Astrocyte (in vitro differentiated cells and primary cell): ENCODE data around the gene DDX17. TPM values are rescaled to one million over a fixed set of nuclear protein-coding genes. Genes with fewer than 3 reads are reported as not detected.

Source experiments
- DNase-seq: peaks from one replicate; pipeline ENCODE4 v3.0.0-alpha.2; 2010; ENCODE audit warnings: low read depth
- FAIRE-seq: peaks from 2 replicates; lab custom pipeline; 2011; peaks lifted over from hg19 to GRCh38; lab: Jason Lieb, UNC
- H2AFZ ChIP-seq: 2 replicates; pipeline ENCODE4 v1.6.0; 2012; ENCODE audit warnings: low read depth, low read length, inconsistent platforms
- H3K27ac ChIP-seq: 2 replicates; pipeline ENCODE4 v1.5.1; 2011; ENCODE audit warnings: low read depth, low read length, inconsistent platforms
- H3K27me3 ChIP-seq: 2 replicates; pipeline ENCODE4 v1.6.0; 2011; ENCODE audit warnings: low read length, inconsistent platforms; ENCODE audit not compliant: insufficient read depth
- H3K36me3 ChIP-seq: 2 replicates; pipeline ENCODE4 v1.5.1; 2011; ENCODE audit warnings: low read length, inconsistent platforms; ENCODE audit not compliant: insufficient read depth
- H3K4me1 ChIP-seq: 2 replicates; pipeline ENCODE4 v1.5.1; 2011; ENCODE audit warnings: low read length, inconsistent platforms; ENCODE audit not compliant: insufficient read depth
- H3K4me2 ChIP-seq: 2 replicates; pipeline ENCODE4 v1.6.0; 2012; ENCODE audit warnings: low read length, inconsistent platforms
- H3K4me3 ChIP-seq: 2 replicates; pipeline ENCODE4 v1.5.1; 2011; ENCODE audit warnings: low read depth, mild to moderate bottlenecking, low read length, inconsistent platforms; ENCODE audit not compliant: insufficient read depth
- H3K79me2 ChIP-seq: 2 replicates; pipeline ENCODE4 v1.6.0; 2012; ENCODE audit warnings: mild to moderate bottlenecking, low read length, inconsistent platforms; ENCODE audit not compliant: insufficient read depth
- H3K9ac ChIP-seq: 2 replicates; pipeline ENCODE4 v1.6.0; 2012; ENCODE audit warnings: mild to moderate bottlenecking, low read length, inconsistent platforms
- H3K9me3 ChIP-seq: 2 replicates; pipeline ENCODE4 v1.5.1; 2012; ENCODE audit warnings: low read depth, mild to moderate bottlenecking, low read length, inconsistent platforms; ENCODE audit not compliant: insufficient read depth
- H4K20me1 ChIP-seq: 2 replicates; pipeline ENCODE4 v1.6.0; 2012; ENCODE audit warnings: low read length, inconsistent platforms; ENCODE audit not compliant: insufficient read depth
- H3K27ac Mint-ChIP-seq: one replicate; pipeline ENCODE4 v1.8.0; 2021; ENCODE audit warnings: mild to moderate bottlenecking, mixed read lengths; ENCODE audit not compliant: unreplicated experiment
- H3K27me3 Mint-ChIP-seq: one replicate; pipeline ENCODE4 v1.8.0; 2021; ENCODE audit warnings: low read depth, mixed read lengths; ENCODE audit not compliant: unreplicated experiment
- H3K36me3 Mint-ChIP-seq: one replicate; pipeline ENCODE4 v1.8.0; 2021; ENCODE audit warnings: low read depth, mixed read lengths; ENCODE audit not compliant: unreplicated experiment
- H3K4me1 Mint-ChIP-seq: one replicate; pipeline ENCODE4 v1.8.0; 2021; ENCODE audit warnings: low read depth, mixed read lengths; ENCODE audit not compliant: unreplicated experiment
- H3K4me3 Mint-ChIP-seq: one replicate; pipeline ENCODE4 v1.8.0; 2021; ENCODE audit warnings: mild to moderate bottlenecking, moderate library complexity, mixed read lengths; ENCODE audit not compliant: unreplicated experiment
- H3K9me3 Mint-ChIP-seq: one replicate; pipeline ENCODE4 v1.8.0; 2021; ENCODE audit warnings: mild to moderate bottlenecking, mixed read lengths; ENCODE audit not compliant: unreplicated experiment
- CTCF ChIP-seq: IDR thresholded peaks from 2 replicates; pipeline ENCODE4 v1.5.1; 2011; ENCODE audit warnings: low read depth, mild to moderate bottlenecking, inconsistent platforms, low read length, moderate library complexity; ENCODE audit not compliant: insufficient read depth
- EZH2 ChIP-seq: IDR thresholded peaks from 2 replicates; pipeline ENCODE4 v1.6.1; 2012; ENCODE audit warnings: mild to moderate bottlenecking, low read length, inconsistent platforms; ENCODE audit not compliant: insufficient read depth
- total RNA-seq: library from RNA; stranded (reverse); gene quantifications from 2 replicates; pipeline ENCODE4 v1.2.1, GENCODE V29; 2021

The DDX17 gene
- total RNA-seq, 1 donor from 2014 or later, result 258 TPM

GRCh38 chr22:38435965-38436364 lies 70.1 kb downstream of the DDX17 start:
- FAIRE-seq, result no peak
- TF ChIP-seq CTCF (no peak), EZH2 (no peak)

GRCh38 chr22:38435010-38435409 lies 71.1 kb downstream of the DDX17 start:
- H3K36me3 ChIP-seq, result no peaks in the 10 kb centered on the region
- H3K79me2 ChIP-seq, result no peaks in the 10 kb centered on the region
- H3K36me3 Mint-ChIP-seq, result no peaks in the 10 kb centered on the region
- H4K20me1 ChIP-seq, result no peaks in the 10 kb centered on the region
- no peak overlapping the region for H3K4me3 Mint-ChIP-seq
- H3K4me3 ChIP-seq, result no peak overlapping the region
- no peak overlapping the region for H2AFZ ChIP-seq
- H3K27me3 Mint-ChIP-seq, result peaks cover 20% of the 10 kb centered on the region
- FAIRE-seq, result no peak
- H3K9me3 Mint-ChIP-seq, result no peaks in the 10 kb centered on the region
- H3K27ac Mint-ChIP-seq, result no peak overlapping the region
- no peak overlapping the region for H3K4me2 ChIP-seq
- H3K27ac ChIP-seq, result no peak overlapping the region
- no peaks in the 10 kb centered on the region for H3K9me3 ChIP-seq
- TF ChIP-seq EZH2 (no peak), CTCF (no peak)
- peaks cover 3% of the 10 kb centered on the region for H3K4me1 ChIP-seq
- no peak overlapping the region for H3K9ac ChIP-seq
- H3K27me3 ChIP-seq, result no peaks in the 10 kb centered on the region
- peaks cover 4% of the 10 kb centered on the region for H3K4me1 Mint-ChIP-seq
- no peak for DNase-seq

More at GRCh38 chr22:38435965-38436364, 70.1 kb downstream of the DDX17 start:
- Histone ChIP-seq H3K9ac (no peak overlapping the region), H3K27me3 (no peaks in the 10 kb centered on the region), H3K27ac (no peak overlapping the region), H3K4me1 (peaks cover 3% of the 10 kb centered on the region), H2AFZ (no peak overlapping the region), H3K4me2 (no peak overlapping the region), H4K20me1 (no peaks in the 10 kb centered on the region), H3K79me2 (no peaks in the 10 kb centered on the region), H3K4me3 (no peak overlapping the region), H3K9me3 (no peaks in the 10 kb centered on the region), H3K36me3 (no peaks in the 10 kb centered on the region)
- Mint-ChIP-seq H3K36me3 (no peaks in the 10 kb centered on the region), H3K4me3 (no peak overlapping the region), H3K4me1 (peaks cover 4% of the 10 kb centered on the region), H3K27ac (no peak overlapping the region), H3K9me3 (peaks cover 1% of the 10 kb centered on the region), H3K27me3 (peaks cover 27% of the 10 kb centered on the region)
- no peak for DNase-seq

GRCh38 chr22:38433871-38434270 lies 72.2 kb downstream of the DDX17 start:
- DNase-seq, result no peak

More at GRCh38 chr22:38433871-38434270, 72.2 kb downstream of the DDX17 start:
- H3K36me3 Mint-ChIP-seq, result no peaks in the 10 kb centered on the region
- TF ChIP-seq CTCF (no peak), EZH2 (no peak)
- no peaks in the 10 kb centered on the region for H3K9me3 Mint-ChIP-seq
- Histone ChIP-seq H3K9me3 (no peaks in the 10 kb centered on the region), H3K79me2 (no peaks in the 10 kb centered on the region), H3K4me3 (no peak overlapping the region), H3K36me3 (no peaks in the 10 kb centered on the region), H2AFZ (no peak overlapping the region), H3K4me1 (peaks cover 3% of the 10 kb centered on the region), H3K4me2 (no peak overlapping the region), H3K9ac (no peak overlapping the region), H4K20me1 (no peaks in the 10 kb centered on the region), H3K27me3 (no peaks in the 10 kb centered on the region), H3K27ac (no peak overlapping the region)
- no peak overlapping the region for H3K4me3 Mint-ChIP-seq
- peaks cover 4% of the 10 kb centered on the region for H3K4me1 Mint-ChIP-seq
- peaks cover 19% of the 10 kb centered on the region for H3K27me3 Mint-ChIP-seq
- FAIRE-seq, result no peak
- no peak overlapping the region for H3K27ac Mint-ChIP-seq

Other genes starting within 250 kb of the DDX17 start
- 109 and 114 TPM in 2 replicates for gene TMEM184B, start 233.3 kb downstream of the DDX17 start, total RNA-seq
- 157 and 171 TPM in 2 replicates for gene CSNK1E, start 188.9 kb downstream of the DDX17 start, total RNA-seq
- gene KCNJ4, start 51.1 kb downstream of the DDX17 start, total RNA-seq, result 0.19 and 0.30 TPM in 2 replicates
- 72.6 and 96.0 TPM in 2 replicates for gene KDELR3, start 38.2 kb downstream of the DDX17 start, total RNA-seq
- gene DMC1, start 63.9 kb upstream of the DDX17 start, total RNA-seq, result 0.11 TPM in 1 of 2 replicates, not detected in the other
- 2.3 and 3.4 TPM in 2 replicates for gene FAM227A, start 150.1 kb upstream of the DDX17 start, total RNA-seq
- gene CBY1, start 150.3 kb upstream of the DDX17 start, total RNA-seq, result 23.2 TPM in 2 replicates
- 75.9 and 77.8 TPM in 2 replicates for gene TOMM22, start 175.6 kb upstream of the DDX17 start, total RNA-seq
- 45.6 and 48.0 TPM in 2 replicates for gene JOSD1, start 194.6 kb upstream of the DDX17 start, total RNA-seq
- 49.8 and 59.8 TPM in 2 replicates for gene GTPBP1, start 199.6 kb upstream of the DDX17 start, total RNA-seq
- 46.5 and 51.0 TPM in 2 replicates for gene SUN2, start 249.7 kb upstream of the DDX17 start, total RNA-seq